HepG2 (cell line): ENCODE measurements around the gene NDUFS5. TPM values are rescaled to one million over a fixed set of nuclear protein-coding genes. Genes with fewer than 3 reads are reported as not detected.
A peak's percentile ranks its signal among the peaks of the same experiment; 100 is the strongest.
"Not testable (repeated sequence)": the region's sequence is repeated elsewhere in the genome, so short reads cannot be mapped to it uniquely, and the experiment has no call there.

Experiments
- ATAC-seq: fragments of 200-7000 bp; cut with Tn5 transposase; 3 replicates; pipeline ENCODE4 v1.9.1; 2020; ENCODE audit warnings: mild to moderate bottlenecking, moderate library complexity
- BruUV-seq: library from RNA; stranded (reverse); fragments of 400-500 nt; replicated peaks from 2 replicates; lab custom pipeline; 2021; lab: Mats Ljungman, UMichigan
- CTCF ChIA-PET: fragments of 300-600 bp; formaldehyde crosslinking; extraction: SDS; loops from one replicate; lab custom pipeline; 2021; ENCODE audit warnings: low total read pairs, inconsistent platforms, low intra/inter-chr PET ratio; lab: Yijun Ruan, JAX
- POLR2A ChIA-PET: fragments of 350-600 bp; sonication (Branson Sonifier 250); formaldehyde crosslinking; loops from one replicate; lab custom pipeline; 2020; ENCODE audit warnings: antibody characterized with exemption, inconsistent platforms; lab: Yijun Ruan, JAX
- DNase-seq: peaks from one replicate; pipeline ENCODE4 v3.0.0-alpha.2; 2015; ENCODE audit warnings: low spot score
- FAIRE-seq: peaks from 3 replicates; lab custom pipeline; 2011; peaks lifted over from hg19 to GRCh38; lab: Jason Lieb, UNC
- H2AFZ ChIP-seq: one replicate; pipeline ENCODE4 v1.6.1; 2011; ENCODE audit warnings: low read length, inconsistent platforms
- H3K27ac ChIP-seq: fragments of 300-600 bp; 3 replicates; pipeline ENCODE4 v1.8.0; 2011; ENCODE audit warnings: mixed run types, mild to moderate bottlenecking, mixed read lengths, low read length, inconsistent platforms; ENCODE audit not compliant: insufficient read depth; ENCODE audit errors: extremely low read length
- H3K27me3 ChIP-seq, 2 experiments: fragments of 200-600 bp in 1 of 2; 2 replicates in 1 of 2; 3 replicates in 1 of 2; pipeline versions ENCODE4 v1.6.0 to v1.8.0; 2011; ENCODE audit warnings: low read length in 2 of 2, mild to moderate bottlenecking in 2 of 2, moderate library complexity in 2 of 2, inconsistent platforms in 1 of 2; ENCODE audit not compliant: insufficient read depth in 2 of 2, control insufficient read depth in 1 of 2
- H3K36me3 ChIP-seq, 2 experiments: fragments of 200-600 bp in 1 of 2; replicated peaks in 1 of 2; 2 replicates in 1 of 2; 3 replicates in 1 of 2; pipeline versions ENCODE4 v1.5.1 to v1.8.0; 2011; ENCODE audit warnings: low read length in 2 of 2, inconsistent platforms in 1 of 2; ENCODE audit not compliant: insufficient read depth in 2 of 2, control insufficient read depth in 1 of 2
- H3K4me1 ChIP-seq: 2 replicates; pipeline ENCODE4 v1.5.1; 2012; ENCODE audit warnings: low read length, inconsistent platforms; ENCODE audit not compliant: insufficient read depth
- H3K4me2 ChIP-seq: 2 replicates; pipeline ENCODE4 v1.6.0; 2011; ENCODE audit warnings: low read depth, low read length, inconsistent platforms
- H3K4me3 ChIP-seq, 3 experiments: fragments of 200-600 bp in 1 of 3; sonication (generic), shearing (Covaris generic) in 1 of 3; replicated peaks in 1 of 3; 2 replicates each; pipeline ENCODE4 v1.5.1; 2011 to 2016; ENCODE audit warnings: low read length in 3 of 3, inconsistent platforms in 2 of 3, low read depth in 2 of 3, mild to moderate bottlenecking in 2 of 3, control low read depth in 1 of 3, mixed read lengths in 1 of 3; ENCODE audit not compliant: insufficient read depth in 1 of 3
- H3K79me2 ChIP-seq: one replicate; pipeline ENCODE4 v1.6.1; 2011; ENCODE audit warnings: low read length, inconsistent platforms; ENCODE audit not compliant: insufficient read depth
- H3K9ac ChIP-seq: 2 replicates; pipeline ENCODE4 v1.6.0; 2011; ENCODE audit warnings: mild to moderate bottlenecking, low read depth, low read length, inconsistent platforms; ENCODE audit not compliant: insufficient read depth
- H3K9me3 ChIP-seq: 2 replicates; pipeline ENCODE4 v1.5.1; 2012; ENCODE audit warnings: mild to moderate bottlenecking, low read length
- H4K20me1 ChIP-seq: 2 replicates; pipeline ENCODE4 v1.6.0; 2011; ENCODE audit warnings: inconsistent platforms, mild to moderate bottlenecking, low read length, moderate library complexity; ENCODE audit not compliant: insufficient read depth
- FLYWCH1 ChIP-seq: sonication (generic); formaldehyde crosslinking; IDR thresholded peaks from 2 replicates; pipeline ENCODE4 v1.8.1; 2023; ENCODE audit warnings: mild to moderate bottlenecking, missing genetic modification reagents
- HDAC2 ChIP-seq: sonication (generic); formaldehyde crosslinking; IDR thresholded peaks from 2 replicates; pipeline ENCODE4 v1.4.0; 2020; ENCODE audit warnings: missing genetic modification reagents
- JUND ChIP-seq: sonication (generic); formaldehyde crosslinking; IDR thresholded peaks from 2 replicates; pipeline ENCODE4 v1.8.0; 2022; ENCODE audit warnings: mild to moderate bottlenecking, missing genetic modification reagents
- LBX2 ChIP-seq: sonication (generic); formaldehyde crosslinking; IDR thresholded peaks from 2 replicates; pipeline ENCODE4 v1.5.0; 2020; ENCODE audit warnings: missing genetic modification reagents, mild to moderate bottlenecking, borderline replicate concordance
- NFYB ChIP-seq: sonication (generic); formaldehyde crosslinking; IDR thresholded peaks from 2 replicates; pipeline ENCODE4 v1.4.0; 2020; ENCODE audit warnings: missing genetic modification reagents
- RBM39 ChIP-seq: fragments of 200-400 bp; formaldehyde crosslinking; IDR thresholded peaks from one replicate; pipeline ENCODE4 v1.6.1; 2018; ENCODE audit warnings: antibody characterized with exemption, mild to moderate bottlenecking, low read depth, low read length; ENCODE audit not compliant: poor library complexity, severe bottlenecking
- ZNF136 ChIP-seq: sonication (generic); formaldehyde crosslinking; IDR thresholded peaks from 2 replicates; pipeline ENCODE4 v1.8.1; 2022; ENCODE audit warnings: low read depth, mild to moderate bottlenecking, moderate library complexity, missing genetic modification reagents
- ZNF570 ChIP-seq: sonication (generic); formaldehyde crosslinking; IDR thresholded peaks from 2 replicates; pipeline ENCODE4 v1.4.0; 2020; ENCODE audit warnings: mild to moderate bottlenecking, missing genetic modification reagents, borderline replicate concordance
- ZNF775 ChIP-seq: sonication (generic); formaldehyde crosslinking; IDR thresholded peaks from 2 replicates; pipeline ENCODE4 v1.4.0; 2020; ENCODE audit warnings: missing genetic modification reagents, mild to moderate bottlenecking, moderate library complexity, borderline replicate concordance
- ZNF784 ChIP-seq: sonication (generic); formaldehyde crosslinking; IDR thresholded peaks from 2 replicates; pipeline ENCODE4 v1.5.1; 2020; ENCODE audit warnings: missing genetic modification reagents, mild to moderate bottlenecking, borderline replicate concordance
- ZNF878 ChIP-seq: sonication (generic); formaldehyde crosslinking; IDR thresholded peaks from 2 replicates; pipeline ENCODE4 v1.8.1; 2023; ENCODE audit warnings: mild to moderate bottlenecking, missing genetic modification reagents, moderate library complexity
- ZSCAN9 ChIP-seq: IDR thresholded peaks from 2 replicates; pipeline ENCODE4 v1.6.1; 2016; ENCODE audit warnings: borderline replicate concordance
- WGBS: methylation state at CpG from one replicate; pipeline ENCODE4 v1.1.6; 2017; ENCODE audit warnings: low lambda C conversion rate; 5-methylcytosine and 5-hydroxymethylcytosine counted together
- in situ Hi-C: cut with HindIII; loops from 2 replicates; pipeline ENCODE4 v1.10.0; 2017; ENCODE audit warnings: low pct_unique_long_range_greater_than_20kb; ENCODE audit not compliant: extremely low pct_ligation_motif_present
- intact Hi-C: fragments of 100-400 bp; cut with micrococcal nuclease; formaldehyde crosslinking; loops from one replicate; pipeline ENCODE4 v1.10.0; 2022; ENCODE audit not compliant: unreplicated experiment
- polyA plus RNA-seq, 8 experiments: library from polyadenylated mRNA; depleted of rRNA in 3 of 8; stranded (reverse) in 7 of 8; unstranded in 1 of 8; fragments of >200 nt; fragmentation: Illumina TruSeq in 4 of 8; extraction: Trizol in 4 of 8; gene quantifications; 2 replicates each; pipeline versions ENCODE4 v1.2.1 to v1.2.3, GENCODE V29; 2011 to 2016; ENCODE audit warnings: low read depth in 4 of 8, missing spikeins in 1 of 8, mixed read lengths in 1 of 8; ENCODE audit not compliant: insufficient read depth in 1 of 8
- total RNA-seq, 5 experiments: library from RNA; depleted of rRNA; stranded (reverse); fragments of >200 nt; fragmentation: Illumina TruSeq; extraction: Trizol; gene quantifications; 2 replicates each; pipeline ENCODE4 v1.2.3, GENCODE V29; 2016; ENCODE audit warnings: low read depth in 1 of 5
- TF ChIP-seq, protein P1 (sequence below): sonication (generic); formaldehyde crosslinking; IDR thresholded peaks from 2 replicates; pipeline ENCODE4 v1.5.0; 2020; ENCODE audit warnings: mild to moderate bottlenecking, missing genetic modification reagents

NDUFS5 gene
- total and polyA plus RNA-seq, 2 of the 13 experiments (the other 11 are each of a cell fraction or from before 2014, with no cell fraction given): 263 to 466 TPM

- H3K4me1 ChIP-seq: peaks cover 19% of the 10 kb centered on the region
- H3K9ac ChIP-seq, H3K27ac ChIP-seq, H2AFZ ChIP-seq, H3K27me3 ChIP-seq, H3K36me3 ChIP-seq, BruUV-seq, intact Hi-C loops, H3K4me3 ChIP-seq, H4K20me1 ChIP-seq, FAIRE-seq, in situ Hi-C loops, H3K4me2 ChIP-seq, DNase-seq, H3K79me2 ChIP-seq, H3K9me3 ChIP-seq, ATAC-seq, CTCF ChIA-PET: not testable (repeated sequence)
- POLR2A ChIA-PET: interaction anchor here (0.6 kb wide), 1 partner anchor 15 kb away, joined by 4 read pairs; no protein-coding TSS in a partner anchor
- 85% methylated on average over 8 of the region's 8 CpGs for WGBS
Observed at GRCh38 chr1:39014956-39015355, 11.2 kb upstream of the NDUFS5 start.

GRCh38 chr1:39016604-39017171 lies 9.5 kb upstream of the NDUFS5 start:
- H3K4me2 ChIP-seq: peak overlapping the region; percentile 68
- 15% methylated on average over 9 of the region's 10 CpGs for WGBS
- in situ Hi-C loops (no loop called here), intact Hi-C loops (no loop called here)
- H3K79me2 ChIP-seq: no peaks in the 10 kb centered on the region
- H3K27ac ChIP-seq: no peak overlapping the region
- H3K9me3 ChIP-seq: no peaks in the 10 kb centered on the region
- DNase-seq (peak; percentile 81), FAIRE-seq (peak; percentile 42), ATAC-seq (peak; percentile 88)
- H3K9ac ChIP-seq: peak overlapping the region; percentile 23; the same call in 1 of the 2 replicates
- CTCF ChIA-PET: no interaction called here
- POLR2A ChIA-PET: interaction anchor here (1.1 to 1.7 kb wide), 4 partner anchors 9 to 19 kb away, joined by 3 to 26 read pairs (median 4); partner anchors contain the start of gene NDUFS5
- peak overlapping the region; percentile 19 to 46 (median 33); a peak in 4 of 6 replicates for H3K4me3 ChIP-seq
- no peak overlapping the region for H2AFZ ChIP-seq
- H3K36me3 ChIP-seq: no peaks in the 10 kb centered on the region
- no peaks in the 10 kb centered on the region for H3K27me3 ChIP-seq
- H3K4me1 ChIP-seq: peaks cover 19% of the 10 kb centered on the region
- no TSS peak for BruUV-seq
- no peaks in the 10 kb centered on the region for H4K20me1 ChIP-seq
- TF ChIP-seq NFYB (CRISPR knock-in tag) (no peak), HDAC2 (CRISPR knock-in tag) (peak; percentile 35; the same call in 1 of the 2 replicates), ZNF775 (no peak), ZNF878 (CRISPR knock-in tag) (peak; percentile 21; the same call in 1 of the 2 replicates), ZNF136 (no peak), ZSCAN9 (CRISPR knock-in tag) (peak; percentile 34; the same call in 1 of the 2 replicates), ZNF570 (CRISPR knock-in tag) (no peak), JUND (peak; percentile 94), ZNF784 (CRISPR knock-in tag) (no peak), RBM39 (no peak), FLYWCH1 (no peak), LBX2 (CRISPR knock-in tag) (no peak)
- TF ChIP-seq, protein P1, sequence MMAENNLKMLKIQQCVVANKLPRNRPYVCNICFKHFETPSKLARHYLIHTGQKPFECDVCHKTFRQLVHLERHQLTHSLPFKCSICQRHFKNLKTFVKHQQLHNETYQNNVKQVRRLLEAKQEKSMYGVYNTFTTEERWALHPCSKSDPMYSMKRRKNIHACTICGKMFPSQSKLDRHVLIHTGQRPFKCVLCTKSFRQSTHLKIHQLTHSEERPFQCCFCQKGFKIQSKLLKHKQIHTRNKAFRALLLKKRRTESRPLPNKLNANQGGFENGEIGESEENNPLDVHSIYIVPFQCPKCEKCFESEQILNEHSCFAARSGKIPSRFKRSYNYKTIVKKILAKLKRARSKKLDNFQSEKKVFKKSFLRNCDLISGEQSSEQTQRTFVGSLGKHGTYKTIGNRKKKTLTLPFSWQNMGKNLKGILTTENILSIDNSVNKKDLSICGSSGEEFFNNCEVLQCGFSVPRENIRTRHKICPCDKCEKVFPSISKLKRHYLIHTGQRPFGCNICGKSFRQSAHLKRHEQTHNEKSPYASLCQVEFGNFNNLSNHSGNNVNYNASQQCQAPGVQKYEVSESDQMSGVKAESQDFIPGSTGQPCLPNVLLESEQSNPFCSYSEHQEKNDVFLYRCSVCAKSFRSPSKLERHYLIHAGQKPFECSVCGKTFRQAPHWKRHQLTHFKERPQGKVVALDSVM: no peak
